Testis (tissue), 3 donors: Measurements from ENCODE around the gene KMT2A. TPM values are rescaled to one million over a fixed set of nuclear protein-coding genes. Genes with fewer than 3 reads are reported as not detected.

Experiments
- DNase-seq: peaks from one replicate; pipeline ENCODE4 v3.0.0-alpha.2; 2019
- H3K27ac ChIP-seq, 2 donors: fragments of 200-600 bp; sonication (generic); one replicate each; pipeline ENCODE4 v1.5.1; 2019
- H3K27me3 ChIP-seq: fragments of 200-600 bp; sonication (generic); one replicate; pipeline ENCODE4 v1.5.1; 2019
- H3K36me3 ChIP-seq: fragments of 200-600 bp; sonication (generic); one replicate; pipeline ENCODE4 v1.5.1; 2017; ENCODE audit warnings: low read depth; ENCODE audit errors: missing control alignments
- H3K4me1 ChIP-seq: fragments of 200-600 bp; sonication (generic); one replicate; pipeline ENCODE4 v1.5.1; 2019
- H3K4me3 ChIP-seq, 2 donors: fragments of 200-600 bp; sonication (generic); one replicate each; pipeline ENCODE4 v1.5.1; 2017 to 2019
- H3K9me3 ChIP-seq: fragments of 200-600 bp; sonication (generic); one replicate; pipeline ENCODE4 v1.5.1; 2017
- CTCF ChIP-seq, 3 experiments: fragments of 450-650 bp in 2 of 3; fragments of 200-600 bp in 1 of 3; sonication (generic) in 1 of 3; IDR thresholded peaks; one replicate each; pipeline ENCODE4 v1.5.1; 2016 to 2019; ENCODE audit warnings: antibody characterized with exemption in 3 of 3, mild to moderate bottlenecking in 2 of 3, moderate library complexity in 1 of 3
- POLR2A ChIP-seq: fragments of 450-650 bp; IDR thresholded peaks from one replicate; pipeline ENCODE4 v1.6.1; 2017; ENCODE audit warnings: antibody characterized with exemption, mild to moderate bottlenecking, moderate library complexity
- WGBS, 2 donors: methylation state at CpG; one replicate each; pipeline ENCODE4 v1.1.5; 2018; 5-methylcytosine and 5-hydroxymethylcytosine counted together
- intact Hi-C: fragments of 100-400 bp; cut with DNase I; formaldehyde crosslinking; loops from one replicate; pipeline ENCODE4 v1.15.1; 2023; ENCODE audit warnings: low total_unique reads
- polyA plus RNA-seq: library from polyadenylated mRNA; stranded (reverse); fragments of 350-450 nt; fragmentation: Illumina TruSeq; extraction: RNeasy Lipid Tissue Mini Kit (QIAGEN cat#74804); gene quantifications from one replicate; pipeline ENCODE4 v1.2.3, GENCODE V29; 2014; ENCODE audit warnings: low read depth, low replicate concordance; ENCODE audit not compliant: insufficient read depth
- total RNA-seq, 2 donors: library from RNA; depleted of rRNA; stranded (reverse); fragments of >200 nt; gene quantifications; one replicate each; pipeline ENCODE4 v1.2.3, GENCODE V29; 2016

KMT2A gene
- total and polyA plus RNA-seq, 3 donors from 2014 or later, result 22.7 to 107 (median 106) TPM

- no peaks in the 10 kb centered on the region for H3K36me3 ChIP-seq
- peaks cover 9% of the 10 kb centered on the region for H3K4me1 ChIP-seq
- intact Hi-C loops, result no loop called here
- no peak for TF ChIP-seq POLR2A
- TF ChIP-seq CTCF (IDR thresholded peaks at IDR 0.05), result no peak
- H3K4me3 ChIP-seq, result peak within 1 kb of the TSS; percentile 88 to 98
- WGBS, 2 donors, result 0 to 1% methylated on average over 14 to 46 of the region's 55 CpGs
- DNase-seq, result peak; percentile 87
- H3K27me3 ChIP-seq, result no peaks in the 10 kb centered on the region
- H3K27ac ChIP-seq, result peak within 1 kb of the TSS; percentile 96 to 99
- no peaks in the 10 kb centered on the region for H3K9me3 ChIP-seq
Measured at GRCh38 chr11:118572061-118572980, 136.0 kb downstream of the KMT2A start, which contains the start of gene ARCN1. Gene ARCN1 (plus strand): TSS chr11:118572409. CDS start chr11:118572548, 139 bp downstream.

- no peaks in the 10 kb centered on the region for H3K36me3 ChIP-seq
- WGBS, 2 donors, result 0 to 1% methylated on average over 10 of the region's 10 CpGs
- H3K9me3 ChIP-seq, result no peaks in the 10 kb centered on the region
- TF ChIP-seq POLR2A (no peak), CTCF (IDR thresholded peaks at IDR 0.05) (no peak)
- peak overlapping the region; percentile 96 to 99 for H3K27ac ChIP-seq
- H3K4me3 ChIP-seq, result peak overlapping the region; percentile 88 to 98
- peaks cover 9% of the 10 kb centered on the region for H3K4me1 ChIP-seq
- intact Hi-C loops, result no loop called here
- no peak for DNase-seq
- no peaks in the 10 kb centered on the region for H3K27me3 ChIP-seq
Measured at GRCh38 chr11:118572981-118573550, 136.8 kb downstream of the KMT2A start.

GRCh38 chr11:118574636-118575035, 138.3 kb downstream of the KMT2A start:
- Histone ChIP-seq H3K27me3 (no peaks in the 10 kb centered on the region), H3K4me1 (peaks cover 9% of the 10 kb centered on the region), H3K27ac (no peak overlapping the region), H3K36me3 (no peaks in the 10 kb centered on the region), H3K9me3 (no peaks in the 10 kb centered on the region), H3K4me3 (no peak overlapping the region)
- TF ChIP-seq POLR2A (no peak), CTCF (IDR thresholded peaks at IDR 0.05) (no peak)
- intact Hi-C loops, result no loop called here
- WGBS, 2 donors, result 64 to 71% methylated on average over 7 of the region's 7 CpGs
- DNase-seq, result no peak

Other genes with a start within 250 kb of the KMT2A start
- gene JAML, start 211.5 kb upstream of the KMT2A start, total RNA-seq, result 1 to 10 TPM; 1.9 to 3.5 TPM
- 9.7 TPM for gene JAML, start 211.5 kb upstream of the KMT2A start, polyA plus RNA-seq
- 1 to 10 TPM; 2.4 to 3.2 TPM for gene MPZL3, start 184.1 kb upstream of the KMT2A start, total RNA-seq
- 3.4 TPM for gene MPZL3, start 184.1 kb upstream of the KMT2A start, polyA plus RNA-seq
- gene MPZL2, start 172.2 kb upstream of the KMT2A start, total RNA-seq, result 1 to 10 TPM; 1.7 to 3.0 TPM
- gene MPZL2, start 172.2 kb upstream of the KMT2A start, polyA plus RNA-seq, result 4.2 TPM
- gene CD3E, start 131.8 kb upstream of the KMT2A start, total RNA-seq, result under 1 TPM in 1 of 2 donors, not detected in 1; 0.50 TPM
- gene CD3E, start 131.8 kb upstream of the KMT2A start, polyA plus RNA-seq, result 6.1 TPM
- gene CD3D, start 93.8 kb upstream of the KMT2A start, total RNA-seq, result 1 to 10 TPM in 1 of 2 donors, not detected in 1; 1.8 TPM
- 7.2 TPM for gene CD3D, start 93.8 kb upstream of the KMT2A start, polyA plus RNA-seq
- gene CD3G, start 92.1 kb upstream of the KMT2A start, total RNA-seq, result under 1 TPM; 0.08 to 0.99 TPM
- 0.88 TPM for gene CD3G, start 92.1 kb upstream of the KMT2A start, polyA plus RNA-seq
- gene UBE4A, start 76.9 kb upstream of the KMT2A start, total RNA-seq, result 10 to 100 TPM; 54.8 to 58.4 TPM
- 36.6 TPM for gene UBE4A, start 76.9 kb upstream of the KMT2A start, polyA plus RNA-seq
- gene ATP5MG, start 34.9 kb upstream of the KMT2A start, total RNA-seq, result 10 to 100 TPM; 35.9 to 40.0 TPM
- gene ATP5MG, start 34.9 kb upstream of the KMT2A start, polyA plus RNA-seq, result 193 TPM
- 1 to 10 TPM; 4.9 to 5.7 TPM for gene TTC36, start 91.0 kb downstream of the KMT2A start, total RNA-seq
- not detected for gene TTC36, start 91.0 kb downstream of the KMT2A start, polyA plus RNA-seq
- gene TMEM25, start 94.7 kb downstream of the KMT2A start, total RNA-seq, result 10 to 100 TPM; 33.1 to 46.8 TPM
- gene TMEM25, start 94.7 kb downstream of the KMT2A start, polyA plus RNA-seq, result 16.4 TPM
- gene IFT46, start 129.4 kb downstream of the KMT2A start, total RNA-seq, result 10 to 100 TPM; 47.7 to 59.4 TPM
- 65.0 TPM for gene IFT46, start 129.4 kb downstream of the KMT2A start, polyA plus RNA-seq
- 100 to 1,000 TPM; 107 TPM for gene ARCN1, start 135.9 kb downstream of the KMT2A start, total RNA-seq
- gene ARCN1, start 135.9 kb downstream of the KMT2A start, polyA plus RNA-seq, result 128 TPM
- gene PHLDB1, start 171.1 kb downstream of the KMT2A start, total RNA-seq, result 100 to 1,000 TPM in 1 of 2 donors, 10 to 100 TPM in 1; 95.9 to 102 TPM
- gene PHLDB1, start 171.1 kb downstream of the KMT2A start, polyA plus RNA-seq, result 51.1 TPM
- gene TREH, start 243.2 kb downstream of the KMT2A start, total RNA-seq, result 1 to 10 TPM in 1 of 2 donors, under 1 TPM in 1; 0.62 to 1.7 TPM
- 4.0 TPM for gene TREH, start 243.2 kb downstream of the KMT2A start, polyA plus RNA-seq